GM12892 (cell line): Measurements from ENCODE around the gene TRAPPC3.

Experiments
- POLR2A ChIP-seq: IDR thresholded peaks from 2 replicates; pipeline ENCODE4 v1.6.1; 2011; ENCODE audit warnings: low read depth, low read length, control low read depth
- POLR2AphosphoS5 ChIP-seq: IDR thresholded peaks from 2 replicates; pipeline ENCODE4 v1.6.1; 2011; ENCODE audit warnings: low read depth, low read length, control low read depth
- TAF1 ChIP-seq: IDR thresholded peaks from 2 replicates; pipeline ENCODE4 v1.6.1; 2011; ENCODE audit warnings: low read depth, mild to moderate bottlenecking, control low read depth, low read length, borderline replicate concordance

DNA sequence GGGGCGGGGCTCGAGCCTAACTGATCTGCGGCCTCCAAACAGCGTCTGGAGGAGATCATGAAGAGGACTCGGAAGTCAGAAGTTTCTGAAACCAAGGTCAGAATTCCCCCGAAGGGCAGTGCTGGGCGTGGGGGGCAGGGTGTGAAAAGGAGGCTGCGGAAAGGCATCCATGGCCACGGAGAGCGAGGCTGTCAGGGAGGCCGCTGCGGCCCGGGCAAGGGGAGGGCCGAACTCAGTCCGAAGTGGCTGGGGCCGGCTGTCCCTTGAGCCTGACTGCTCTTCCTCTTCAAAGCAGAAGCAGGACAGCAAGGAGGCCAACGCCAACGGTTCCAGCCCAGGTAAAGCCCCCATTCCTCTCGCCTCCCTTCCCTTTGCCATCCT lies 29.9 kb upstream of the TRAPPC3 start:
- TF ChIP-seq POLR2AphosphoS5 = 0 out of 2 replicates have a peak, but pooled peaks have one; percentile 46
- no peak for TF ChIP-seq POLR2A
- TF ChIP-seq TAF1 = no peak
